ENCODE results near the gene GRIP2. TPM values are rescaled to one million over a fixed set of nuclear protein-coding genes. Genes with fewer than 3 reads are reported as not detected.

GRIP2 gene
- total RNA-seq, 2 experiments from 2014 or later: not detected

DNA sequence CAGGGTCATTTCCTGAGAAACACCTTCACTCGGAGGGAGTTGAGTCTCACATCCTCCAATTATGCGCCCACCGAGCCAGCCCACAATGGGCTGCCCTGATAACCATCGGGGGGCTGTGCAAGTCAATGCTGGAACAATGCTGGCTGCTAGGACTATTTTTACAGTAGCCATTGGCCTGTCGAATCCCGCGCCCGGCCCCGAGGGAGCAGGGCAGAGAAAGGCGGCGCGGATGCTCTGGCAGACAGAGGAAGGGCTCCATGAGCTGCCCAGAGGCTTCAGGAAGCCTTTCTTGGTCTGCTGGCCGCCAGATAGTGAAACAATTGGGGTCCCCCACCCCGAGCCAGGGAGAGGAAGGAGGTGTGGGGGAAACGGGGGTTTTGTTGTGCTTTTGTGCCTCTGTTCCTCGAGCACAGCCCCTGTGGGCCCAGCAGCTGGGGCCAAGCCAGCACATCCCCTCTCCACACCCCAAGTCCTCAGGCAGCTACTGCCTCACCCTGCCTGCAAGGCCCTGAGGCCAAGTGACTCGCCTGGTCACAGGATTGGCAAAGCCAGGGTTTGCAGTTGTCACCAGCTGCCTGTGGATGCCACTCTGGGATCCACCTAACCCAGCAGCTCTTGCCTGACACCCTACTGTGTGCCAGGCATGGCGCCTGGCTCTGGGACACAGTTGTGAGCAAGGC is 98.8 kb downstream of the GRIP2 start:
- CTCF ChIA-PET: interaction anchor here (0.7 to 1.2 kb wide), 3 partner anchors 8 to 238 kb away, joined by 3 read pairs; no protein-coding TSS in a partner anchor
- DNase-seq (no peak), ATAC-seq (no peak)
- Mint-ChIP-seq H3K27ac (peak overlapping the region; percentile 55), H3K4me3 (no peak overlapping the region), H3K36me3 (ENCODE audit: low read depth) (peaks cover 19% of the 10 kb centered on the region), H3K27me3 (no peaks in the 10 kb centered on the region), H3K9me3 (ENCODE audit: low read depth) (no peaks in the 10 kb centered on the region), H3K4me1 (peaks cover 16% of the 10 kb centered on the region)
- intact Hi-C loops (cut with DNase I, micrococcal nuclease): no loop called here
- POLR2A ChIA-PET: interaction anchor here (0.9 kb wide), 1 partner anchor 10 kb away, joined by 3 read pairs; no protein-coding TSS in a partner anchor

DNA sequence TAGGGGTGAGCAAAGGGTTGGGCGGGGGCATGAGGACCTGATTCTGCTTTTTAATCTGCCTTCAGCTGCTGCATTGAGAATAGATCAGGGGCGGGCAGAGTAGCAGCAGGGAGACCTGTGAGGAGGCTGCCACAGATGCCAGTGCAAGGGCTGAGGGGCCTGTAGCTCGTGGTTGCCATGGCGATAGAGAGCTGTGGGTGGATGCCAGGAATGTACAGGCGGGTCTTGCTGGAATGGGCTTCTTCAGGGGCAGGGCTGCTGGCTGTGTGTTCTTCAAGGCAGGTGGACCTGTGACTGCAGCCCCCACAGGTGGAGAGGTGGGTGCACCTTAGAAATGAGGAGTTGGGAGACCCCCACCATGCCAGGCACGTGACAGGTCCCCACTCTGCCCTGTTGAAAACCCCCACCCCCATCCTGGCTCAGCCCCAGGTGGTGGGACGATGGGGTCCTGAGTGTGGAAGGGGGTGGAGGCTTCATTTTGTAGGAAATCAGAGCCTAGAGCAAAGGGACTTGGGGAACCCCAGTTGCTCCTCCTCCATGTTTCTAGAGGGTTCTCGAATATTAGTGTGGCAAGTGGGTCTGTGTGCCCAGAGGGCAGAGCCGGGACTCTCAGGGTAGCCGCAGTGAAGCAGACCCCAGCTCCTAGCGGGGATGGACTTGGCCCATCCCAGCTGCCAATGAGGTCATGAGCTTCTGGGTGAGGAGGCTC is 99.5 kb downstream of the GRIP2 start:
- no peak overlapping the region for H3K4me3 Mint-ChIP-seq
- H3K27me3 Mint-ChIP-seq: no peaks in the 10 kb centered on the region
- peaks cover 12% of the 10 kb centered on the region for H3K36me3 Mint-ChIP-seq (ENCODE audit: low read depth)
- H3K4me1 Mint-ChIP-seq: peaks cover 18% of the 10 kb centered on the region
- DNase-seq (no peak), ATAC-seq (no peak)
- POLR2A ChIA-PET: no interaction called here
- CTCF ChIA-PET: interaction anchor here (0.7 to 1.5 kb wide), 2 partner anchors 15 to 26 kb away, joined by 3 read pairs; no protein-coding TSS in a partner anchor
- no peaks in the 10 kb centered on the region for H3K9me3 Mint-ChIP-seq (ENCODE audit: low read depth)
- intact Hi-C loops (cut with DNase I, micrococcal nuclease): no loop called here
- no peak overlapping the region for H3K27ac Mint-ChIP-seq

DNA sequence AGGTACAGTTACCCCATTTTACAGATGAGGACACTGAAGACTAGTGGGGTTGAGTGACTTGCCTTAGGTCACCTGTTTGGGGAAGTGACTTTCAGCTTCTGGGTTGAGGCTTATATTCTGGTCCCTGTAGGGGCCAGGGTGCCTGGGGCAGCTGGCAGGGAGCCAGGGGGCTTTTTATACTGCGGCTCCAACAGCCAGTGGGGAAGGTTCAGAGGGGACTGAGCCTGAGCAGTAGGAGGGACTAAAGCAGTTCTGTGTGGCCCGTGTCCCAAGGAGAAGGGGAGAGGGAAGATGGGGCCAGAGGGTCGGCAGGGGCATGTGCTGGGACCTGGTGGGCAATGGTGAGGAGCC is 100.0 kb downstream of the GRIP2 start:
- ATAC-seq (no peak), DNase-seq (no peak)
- ChIA-PET CTCF (interaction anchor here (0.7 to 1.5 kb wide), 2 partner anchors 14 to 25 kb away, joined by 3 read pairs; no protein-coding TSS in a partner anchor), POLR2A (no interaction called here)
- H3K9me3 Mint-ChIP-seq (ENCODE audit: low read depth): no peaks in the 10 kb centered on the region
- H3K4me3 Mint-ChIP-seq: no peak overlapping the region
- H3K4me1 Mint-ChIP-seq: peaks cover 23% of the 10 kb centered on the region
- H3K27me3 Mint-ChIP-seq: no peaks in the 10 kb centered on the region
- H3K27ac Mint-ChIP-seq: no peak overlapping the region
- intact Hi-C loops (cut with DNase I, micrococcal nuclease): no loop called here
- H3K36me3 Mint-ChIP-seq (ENCODE audit: low read depth): peaks cover 10% of the 10 kb centered on the region

DNA sequence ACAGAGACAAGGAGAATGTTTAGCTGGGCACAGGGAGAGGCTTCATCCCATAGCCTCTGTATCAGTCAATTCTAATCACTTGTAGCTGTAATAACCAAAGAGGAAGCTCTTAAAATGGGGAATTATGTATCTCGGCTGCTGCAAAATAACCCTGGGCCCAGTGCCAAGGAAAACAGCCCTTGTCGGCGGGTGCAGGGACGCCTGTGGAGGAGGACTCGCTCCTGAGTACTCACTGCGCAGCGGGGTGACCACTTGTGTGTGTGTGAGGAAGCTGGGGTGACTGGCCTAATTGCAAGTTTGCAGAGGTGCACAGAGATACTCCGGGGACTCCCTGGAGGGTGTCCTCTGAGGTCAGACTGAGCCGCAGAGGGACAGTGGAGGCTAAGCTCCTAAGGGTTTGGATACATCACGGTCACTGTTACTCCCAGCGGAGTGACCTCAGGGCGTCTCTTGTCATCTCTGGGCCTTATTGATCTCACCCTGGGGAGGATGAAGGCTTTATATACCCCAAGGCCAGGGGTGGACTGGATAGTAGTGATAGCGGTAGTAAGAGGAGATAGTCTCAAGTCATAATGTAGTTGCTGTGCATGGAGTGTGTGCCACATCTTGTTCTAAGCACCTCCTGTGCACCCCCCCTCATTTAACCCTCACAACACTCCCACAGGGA is 100.5 kb downstream of the GRIP2 start:
- H3K9me3 Mint-ChIP-seq (ENCODE audit: low read depth): no peaks in the 10 kb centered on the region
- DNase-seq (no peak), ATAC-seq (no peak)
- POLR2A ChIA-PET: no interaction called here
- no peak overlapping the region for H3K27ac Mint-ChIP-seq
- no peak overlapping the region for H3K4me3 Mint-ChIP-seq
- intact Hi-C loops (cut with DNase I, micrococcal nuclease): loop anchor here in 1 of 2 experiments (10.0 kb wide), 1 partner anchor 1425 kb away; no protein-coding TSS in a partner anchor
- peaks cover 28% of the 10 kb centered on the region for H3K4me1 Mint-ChIP-seq
- CTCF ChIA-PET: interaction anchor here (1.5 kb wide), 1 partner anchor 24 kb away, joined by 3 read pairs; no protein-coding TSS in a partner anchor
- no peaks in the 10 kb centered on the region for H3K27me3 Mint-ChIP-seq
- H3K36me3 Mint-ChIP-seq (ENCODE audit: low read depth): peaks cover 11% of the 10 kb centered on the region

Other genes with a start within 250 kb of the GRIP2 start
- gene SLC6A6, start 137.7 kb downstream of the GRIP2 start, total RNA-seq: 10 to 100 TPM; 51.7 to 54.2 TPM
- 10 to 100 TPM; 16.2 to 18.2 TPM for gene CCDC174, start 111.4 kb upstream of the GRIP2 start, total RNA-seq
- not detected for gene C3orf20, start 134.8 kb upstream of the GRIP2 start, total RNA-seq